GM18511 (cell line): ENCODE measurements around the gene MIB1.

Experiments used
- ATAC-seq: cut with Tn5 transposase; IDR thresholded peaks from one replicate; pipeline ENCODE4 v1.9.1; 2021; ENCODE audit warnings: mild to moderate bottlenecking, moderate library complexity; ENCODE audit not compliant: unreplicated experiment

The MIB1 gene

GRCh38 chr18:21809725-21810124, 69.1 kb downstream of the MIB1 start:
- ATAC-seq, result no peak

- no peak for ATAC-seq
Observed at GRCh38 chr18:21815101-21815500, 74.5 kb downstream of the MIB1 start.

- no peak for ATAC-seq
Observed at GRCh38 chr18:21820033-21820810, 79.6 kb downstream of the MIB1 start.

GRCh38 chr18:21820811-21821143, 80.2 kb downstream of the MIB1 start:
- no peak for ATAC-seq

- no peak for ATAC-seq
Observed at GRCh38 chr18:21823848-21824247, 83.3 kb downstream of the MIB1 start.

- no peak for ATAC-seq
Observed at GRCh38 chr18:21826196-21826595, 85.6 kb downstream of the MIB1 start.

GRCh38 chr18:21826641-21827302, 86.2 kb downstream of the MIB1 start:
- no peak for ATAC-seq

GRCh38 chr18:21830532-21830931, 89.9 kb downstream of the MIB1 start:
- ATAC-seq, result no peak

GRCh38 chr18:21831413-21831831, 90.8 kb downstream of the MIB1 start:
- no peak for ATAC-seq

- no peak for ATAC-seq
Observed at GRCh38 chr18:21833604-21834298, 93.2 kb downstream of the MIB1 start.

- no peak for ATAC-seq
Observed at GRCh38 chr18:21834299-21834660, 93.7 kb downstream of the MIB1 start.

GRCh38 chr18:21841570-21841969, 101.0 kb downstream of the MIB1 start:
- no peak for ATAC-seq

GRCh38 chr18:21843341-21843740, 102.7 kb downstream of the MIB1 start:
- ATAC-seq, result no peak

GRCh38 chr18:21851327-21851961, 110.9 kb downstream of the MIB1 start:
- ATAC-seq, result peak; percentile 42

- peak; percentile 93 for ATAC-seq
Observed at GRCh38 chr18:21853016-21853415, 112.4 kb downstream of the MIB1 start.

GRCh38 chr18:21853775-21854552, 113.4 kb downstream of the MIB1 start:
- no peak for ATAC-seq

GRCh38 chr18:21855432-21855831, 114.8 kb downstream of the MIB1 start:
- no peak for ATAC-seq

GRCh38 chr18:21857871-21858270, 117.3 kb downstream of the MIB1 start:
- no peak for ATAC-seq

GRCh38 chr18:21858544-21858943, 118.0 kb downstream of the MIB1 start:
- peak; percentile 46 for ATAC-seq

- no peak for ATAC-seq
Observed at GRCh38 chr18:21864386-21864785, 123.8 kb downstream of the MIB1 start.

GRCh38 chr18:21865043-21865442, 124.5 kb downstream of the MIB1 start:
- no peak for ATAC-seq
